NB4 (cell line): ENCODE data around the gene TTC34.
A peak's percentile ranks its signal among the peaks of the same experiment; 100 is the strongest.

Experiments used
- DNase-seq: peaks from one replicate; pipeline ENCODE4 v3.0.0; 2010; ENCODE audit warnings: low read depth
- H3K4me3 ChIP-seq: one replicate; pipeline ENCODE4 v1.5.1; 2011; ENCODE audit warnings: mild to moderate bottlenecking, low read depth, low read length, moderate library complexity
- MYC ChIP-seq: IDR thresholded peaks from 2 replicates; pipeline ENCODE4 v1.6.1; 2011; ENCODE audit warnings: low read depth, low read length
- POLR2A ChIP-seq: IDR thresholded peaks from 2 replicates; pipeline ENCODE4 v1.6.1; 2011; ENCODE audit warnings: mild to moderate bottlenecking; ENCODE audit not compliant: insufficient read length; ENCODE audit errors: extremely low read depth
- TF ChIP-seq, protein P1 (sequence below): IDR thresholded peaks from 2 replicates; pipeline ENCODE4 v1.6.1; 2011; ENCODE audit warnings: low read depth, low read length
- TF ChIP-seq, protein P2 (sequence below): IDR thresholded peaks from one replicate; pipeline ENCODE4 v1.5.1; 2012; ENCODE audit warnings: low read depth, low read length

Gene TTC34

DNA sequence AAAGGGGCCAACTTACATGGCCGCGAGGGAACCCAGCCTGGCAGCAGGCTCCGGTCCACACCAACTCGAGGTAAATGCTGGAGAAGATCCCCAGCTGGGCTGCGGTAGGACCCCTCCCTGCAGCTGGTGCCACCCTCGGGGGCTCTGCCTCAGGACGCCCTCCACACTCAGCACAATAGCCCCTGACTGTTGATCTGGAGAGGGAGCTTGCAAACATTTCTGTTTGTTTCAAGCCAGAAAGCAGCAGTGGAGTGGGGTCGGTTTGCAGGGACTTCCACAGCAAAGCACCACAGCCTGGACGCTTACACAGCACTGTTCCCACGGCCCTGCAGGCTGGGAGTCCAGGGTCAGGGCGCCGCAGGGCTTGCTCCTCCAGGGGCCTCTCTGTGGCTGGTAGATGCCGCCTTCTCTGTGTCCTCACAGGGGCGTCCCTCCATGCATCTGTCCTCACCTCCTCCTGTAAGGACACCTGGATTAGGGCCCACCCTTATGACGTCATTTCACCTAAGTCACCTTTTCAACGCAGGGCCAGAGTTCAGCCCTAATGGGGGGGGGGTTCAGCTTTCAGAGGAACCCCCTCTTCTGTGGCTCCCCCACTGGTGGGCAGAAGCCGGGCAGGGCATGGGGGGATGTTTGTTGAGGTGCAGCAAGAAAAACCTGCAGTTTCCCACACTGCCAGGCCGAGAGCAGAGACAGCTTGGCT lies 24.1 kb upstream of the TTC34 start:
- no peak for DNase-seq
- no peak overlapping the region for H3K4me3 ChIP-seq
- TF ChIP-seq MYC (no peak), POLR2A (no peak)
- TF ChIP-seq, protein P1, sequence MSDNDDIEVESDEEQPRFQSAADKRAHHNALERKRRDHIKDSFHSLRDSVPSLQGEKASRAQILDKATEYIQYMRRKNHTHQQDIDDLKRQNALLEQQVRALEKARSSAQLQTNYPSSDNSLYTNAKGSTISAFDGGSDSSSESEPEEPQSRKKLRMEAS, result no peak
- TF ChIP-seq, protein P2, sequence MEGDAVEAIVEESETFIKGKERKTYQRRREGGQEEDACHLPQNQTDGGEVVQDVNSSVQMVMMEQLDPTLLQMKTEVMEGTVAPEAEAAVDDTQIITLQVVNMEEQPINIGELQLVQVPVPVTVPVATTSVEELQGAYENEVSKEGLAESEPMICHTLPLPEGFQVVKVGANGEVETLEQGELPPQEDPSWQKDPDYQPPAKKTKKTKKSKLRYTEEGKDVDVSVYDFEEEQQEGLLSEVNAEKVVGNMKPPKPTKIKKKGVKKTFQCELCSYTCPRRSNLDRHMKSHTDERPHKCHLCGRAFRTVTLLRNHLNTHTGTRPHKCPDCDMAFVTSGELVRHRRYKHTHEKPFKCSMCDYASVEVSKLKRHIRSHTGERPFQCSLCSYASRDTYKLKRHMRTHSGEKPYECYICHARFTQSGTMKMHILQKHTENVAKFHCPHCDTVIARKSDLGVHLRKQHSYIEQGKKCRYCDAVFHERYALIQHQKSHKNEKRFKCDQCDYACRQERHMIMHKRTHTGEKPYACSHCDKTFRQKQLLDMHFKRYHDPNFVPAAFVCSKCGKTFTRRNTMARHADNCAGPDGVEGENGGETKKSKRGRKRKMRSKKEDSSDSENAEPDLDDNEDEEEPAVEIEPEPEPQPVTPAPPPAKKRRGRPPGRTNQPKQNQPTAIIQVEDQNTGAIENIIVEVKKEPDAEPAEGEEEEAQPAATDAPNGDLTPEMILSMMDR, result no peak

DNA sequence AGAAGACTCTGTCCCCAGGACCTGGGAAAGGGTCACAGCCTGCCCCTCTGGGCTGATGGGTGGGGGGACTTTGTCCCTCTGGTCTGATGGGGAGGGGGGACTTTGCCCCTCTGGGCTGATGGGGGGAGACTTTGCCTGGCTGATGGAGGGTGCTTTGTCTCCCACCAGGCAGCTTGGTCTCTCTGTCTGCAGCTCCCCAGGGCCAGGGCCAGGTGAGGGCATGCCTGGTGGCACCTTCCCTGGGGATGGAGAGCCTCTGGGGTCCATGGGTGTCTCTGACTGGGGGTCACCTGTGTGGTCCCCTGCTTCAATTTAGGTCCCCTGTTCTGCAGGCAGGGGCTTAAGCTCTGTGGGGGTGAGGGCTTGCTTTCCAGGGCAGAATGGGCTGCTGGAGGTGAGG lies 23.5 kb upstream of the TTC34 start:
- no peak for DNase-seq
- H3K4me3 ChIP-seq, result no peak overlapping the region
- no peak for TF ChIP-seq POLR2A
- TF ChIP-seq MYC, result no peak

DNA sequence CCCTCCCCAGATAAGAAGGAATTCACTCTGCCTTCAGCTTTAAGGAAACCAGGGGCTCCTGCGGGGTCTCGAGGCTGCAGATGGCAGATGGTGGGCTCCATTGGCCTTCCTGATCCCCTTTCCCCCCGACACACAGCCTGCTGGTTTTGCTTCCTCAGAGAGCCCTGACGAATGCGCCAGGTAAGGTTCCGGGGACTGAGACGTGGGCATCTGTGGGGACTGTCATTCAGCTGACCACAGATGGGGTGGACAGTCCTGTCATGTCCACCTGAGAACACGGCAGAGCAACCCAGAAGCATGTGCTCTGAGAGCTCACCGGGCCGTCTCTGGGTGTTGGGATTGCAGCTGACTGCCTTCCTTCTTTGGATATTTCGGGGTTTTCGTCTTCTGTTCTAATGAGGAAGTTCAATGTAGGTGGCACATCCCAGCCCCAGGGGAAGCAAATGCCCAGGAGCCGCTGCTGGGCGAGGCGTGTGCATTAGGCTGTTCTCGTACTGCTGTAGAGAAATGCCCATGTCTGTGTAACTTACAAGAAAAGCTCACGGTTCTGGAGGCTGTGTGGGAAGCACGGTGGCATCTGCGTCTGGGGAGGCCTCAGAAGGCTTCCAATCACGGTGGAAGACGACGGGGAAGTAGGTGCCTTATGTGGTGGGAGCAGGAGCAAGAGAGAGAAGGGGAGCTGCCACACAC lies 22.6 kb upstream of the TTC34 start:
- TF ChIP-seq, protein P2, result no peak
- TF ChIP-seq POLR2A, result no peak
- TF ChIP-seq, protein P1, result no peak
- TF ChIP-seq MYC, result no peak
- no peak for DNase-seq
- no peak overlapping the region for H3K4me3 ChIP-seq

DNA sequence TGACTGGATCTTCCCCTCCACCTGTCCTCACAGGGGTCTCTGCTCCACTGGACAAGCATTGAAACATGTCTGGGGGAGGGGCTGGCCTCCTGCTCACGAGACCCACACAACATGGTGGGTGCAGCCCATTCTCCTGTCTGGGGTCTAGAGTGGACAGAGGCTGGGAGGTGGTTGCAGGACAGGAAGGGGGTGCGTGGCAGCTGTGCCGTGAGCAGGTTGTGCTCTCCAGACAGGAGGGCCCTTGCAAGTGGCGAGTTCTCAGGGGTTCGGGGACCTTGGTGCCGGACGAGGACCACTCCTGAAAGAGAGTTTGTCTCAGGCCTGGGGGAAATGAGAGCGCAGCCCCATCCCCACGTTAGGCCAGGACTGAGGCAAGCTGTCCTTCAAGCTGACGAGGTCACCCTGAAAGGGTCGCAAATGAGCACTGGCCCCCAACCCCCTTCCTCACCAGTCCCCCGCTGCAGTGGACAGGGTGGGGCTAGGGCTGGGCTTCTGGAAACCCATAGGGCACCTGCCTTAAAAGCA lies 21.2 kb upstream of the TTC34 start:
- no peak overlapping the region for H3K4me3 ChIP-seq
- TF ChIP-seq, protein P1, result no peak
- TF ChIP-seq, protein P2, result no peak
- TF ChIP-seq MYC (no peak), POLR2A (no peak)
- DNase-seq, result no peak

DNA sequence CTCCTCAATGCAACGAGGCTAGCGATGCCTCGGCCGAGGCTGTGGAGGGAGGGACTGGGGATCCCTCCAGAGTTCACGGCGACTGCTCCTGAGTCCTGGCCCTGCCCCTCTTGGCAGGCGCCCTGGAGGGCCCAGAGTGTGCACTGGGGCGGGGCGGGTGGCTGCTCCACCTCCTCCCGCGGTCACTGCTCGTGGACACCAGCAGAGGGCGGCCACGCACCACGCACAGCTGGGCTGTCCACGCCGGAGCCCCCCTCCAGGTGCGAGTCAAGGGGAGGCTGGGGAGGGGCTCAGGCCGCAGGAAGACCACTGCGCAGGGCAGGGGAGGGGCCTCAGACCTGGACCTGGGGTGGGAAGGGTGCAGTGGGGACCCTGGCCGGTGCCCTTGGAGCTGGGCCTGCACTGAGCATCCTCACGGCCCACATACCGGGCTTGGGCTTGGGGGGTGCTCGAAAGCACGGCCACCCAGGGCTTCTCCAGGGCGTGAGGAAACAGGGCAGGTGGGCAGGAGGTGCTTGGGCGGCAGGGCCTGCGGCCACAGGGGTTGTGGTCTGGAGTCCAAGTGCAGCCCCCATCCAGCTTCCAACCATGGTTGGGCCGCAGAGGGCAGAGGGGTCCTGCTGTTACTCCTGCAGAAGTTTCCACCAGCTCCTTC lies 20.6 kb upstream of the TTC34 start:
- DNase-seq, result peak; percentile 16
- TF ChIP-seq, protein P2, result peak; percentile 32
- TF ChIP-seq MYC, result no peak
- no peak overlapping the region for H3K4me3 ChIP-seq

DNA sequence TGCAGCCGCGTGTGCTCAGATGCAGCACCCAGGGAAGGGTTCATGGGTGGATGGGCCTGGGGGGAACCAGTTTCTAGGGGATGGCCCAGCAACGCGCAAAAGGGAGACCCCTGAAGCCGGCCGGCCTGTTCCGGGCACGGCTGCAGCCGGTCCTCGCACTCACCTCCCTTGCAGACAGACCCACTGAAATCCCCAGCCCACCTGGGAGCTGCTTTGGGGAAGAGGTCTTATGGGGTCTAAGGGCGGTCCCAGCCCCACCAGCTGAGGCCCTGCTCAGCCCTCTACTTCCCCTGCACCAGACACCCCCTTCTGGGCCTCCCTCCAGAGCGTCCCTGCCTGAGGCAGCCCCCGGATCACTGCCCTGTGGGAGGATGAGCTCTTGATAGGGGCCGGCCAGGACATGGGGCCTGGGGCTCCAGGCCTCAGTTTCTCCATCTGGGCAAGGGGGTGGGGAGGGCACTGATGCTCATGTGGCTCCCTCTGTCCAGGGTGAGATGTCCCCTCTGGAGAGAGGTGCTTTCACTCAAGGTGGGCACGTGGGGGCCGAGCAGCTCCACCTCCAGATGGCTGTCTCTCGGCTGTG lies 20.0 kb upstream of the TTC34 start:
- no peak for DNase-seq
- TF ChIP-seq POLR2A, result no peak
- TF ChIP-seq, protein P1, result no peak
- H3K4me3 ChIP-seq, result no peak overlapping the region
